GM19468 (cell line): Measurements from ENCODE around the gene LMO4.

Source experiments
- ATAC-seq: cut with Tn5 transposase; IDR thresholded peaks from one replicate; pipeline ENCODE4 v1.9.1; 2021; ENCODE audit warnings: mild to moderate bottlenecking, moderate library complexity, moderate number of reproducible peaks; ENCODE audit not compliant: unreplicated experiment; ENCODE audit errors: extremely low read depth

LMO4 gene

DNA sequence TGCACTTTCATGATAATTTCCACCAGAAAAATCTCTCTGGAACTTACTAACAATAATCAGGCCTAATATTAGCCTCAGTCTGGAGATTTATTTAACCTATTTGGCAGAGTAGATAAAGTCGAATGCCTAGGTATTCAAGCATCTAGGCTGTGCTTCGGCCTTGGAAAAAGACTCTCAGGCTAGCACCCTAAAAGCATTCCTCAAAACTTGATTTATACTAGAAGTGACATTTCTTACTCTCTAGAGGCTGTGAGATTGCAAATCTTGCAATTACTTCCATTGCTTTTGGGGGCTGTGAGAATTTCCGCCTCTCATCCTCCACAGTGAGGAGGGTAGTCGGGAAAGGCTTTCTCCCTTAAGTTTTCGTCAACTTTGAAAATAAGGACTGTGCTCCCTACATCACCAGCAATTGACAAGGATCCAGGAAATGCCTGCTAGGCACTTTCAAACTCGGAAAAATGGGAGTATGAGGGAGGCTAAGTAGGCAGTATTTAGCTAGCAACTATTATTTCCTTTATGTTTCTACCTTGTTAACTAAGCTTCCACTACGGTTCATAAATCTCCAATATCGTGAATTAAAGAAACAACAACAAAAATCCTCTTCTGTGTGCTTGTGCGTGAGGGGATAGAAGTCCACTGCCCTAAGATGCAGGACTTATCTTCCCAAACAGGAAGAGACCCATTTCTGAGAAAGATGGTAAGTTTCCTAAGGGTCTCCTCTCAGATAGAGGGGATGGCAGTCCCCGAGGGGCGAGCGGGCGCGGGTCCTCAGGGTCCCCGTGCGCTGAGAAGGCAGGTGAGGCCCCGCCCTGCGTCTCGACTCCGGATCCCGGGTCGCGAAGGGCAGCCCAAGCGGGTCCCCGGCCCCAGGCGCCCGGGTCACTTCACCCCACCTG, 1.1 kb upstream of the LMO4 start:
- ATAC-seq = no peak

- no peak for ATAC-seq
Measured at GRCh38 chr1:87329051-87329525, 408 bp downstream of the LMO4 start.

DNA sequence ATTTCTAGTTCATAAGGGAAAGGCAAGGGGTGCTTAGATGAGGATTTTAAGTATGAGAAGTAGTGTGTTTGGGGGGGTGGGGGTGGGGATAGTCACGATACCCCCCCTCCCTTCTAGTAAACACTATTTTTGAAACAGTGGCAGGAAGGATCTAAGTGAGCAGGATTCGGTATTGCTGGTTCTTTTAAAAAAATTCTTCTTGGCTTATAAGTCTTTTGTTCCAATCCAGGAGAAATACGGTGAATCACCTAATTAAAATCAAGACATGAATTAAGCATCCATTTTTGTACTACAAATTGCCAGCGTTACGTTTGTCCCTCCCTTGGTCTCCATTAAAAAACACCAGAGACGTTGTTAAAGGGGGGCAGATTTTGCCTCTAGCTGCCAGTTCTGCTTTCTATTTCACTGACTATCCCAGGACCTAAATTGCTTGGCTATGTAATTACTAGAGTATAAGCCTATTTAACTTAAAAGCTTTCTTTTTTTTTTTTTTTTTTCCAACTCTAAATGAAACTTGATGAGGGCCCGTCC, 911 bp downstream of the LMO4 start:
- ATAC-seq = no peak

DNA sequence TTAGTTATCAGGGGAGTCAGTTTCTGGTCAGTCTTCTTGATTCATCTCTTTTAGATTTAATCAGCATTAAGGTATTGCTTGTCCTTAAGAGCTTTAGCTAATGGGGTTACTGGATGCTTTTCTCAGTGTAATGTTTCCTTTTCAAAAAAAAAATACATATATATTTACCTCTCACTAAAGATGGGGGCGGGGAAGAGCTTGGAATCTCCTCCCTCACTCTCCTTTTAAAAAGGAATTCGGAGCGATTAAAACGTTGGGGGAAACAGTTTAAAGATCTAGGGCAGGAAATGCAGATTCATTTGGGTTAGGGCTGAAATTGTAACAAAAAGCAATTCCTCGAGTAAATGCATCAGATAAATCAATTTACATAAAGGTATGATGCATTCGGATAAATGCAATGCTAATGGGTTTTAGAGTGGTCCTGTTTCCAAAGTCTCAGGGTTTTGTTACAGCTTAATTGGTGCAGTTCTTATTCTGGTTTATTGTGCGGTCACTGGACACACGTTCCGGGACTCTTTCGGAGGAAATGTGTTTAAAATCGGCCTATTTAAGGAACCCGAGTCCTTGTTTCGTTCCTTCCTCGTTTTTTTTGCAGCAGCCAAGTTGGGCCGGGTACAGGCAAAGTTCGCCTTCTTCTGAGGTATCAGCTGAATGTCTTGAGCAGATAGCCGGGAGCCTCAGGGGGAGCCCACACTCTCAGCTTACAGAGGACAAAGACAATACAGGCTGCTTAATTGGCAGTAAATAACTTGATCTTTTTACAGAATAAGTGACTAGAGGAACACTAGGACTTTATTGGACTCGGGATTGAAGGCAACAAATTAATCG, 1.6 kb downstream of the LMO4 start:
- ATAC-seq = no peak

GRCh38 chr1:87330885-87331364, 2.2 kb downstream of the LMO4 start:
- ATAC-seq = no peak

DNA sequence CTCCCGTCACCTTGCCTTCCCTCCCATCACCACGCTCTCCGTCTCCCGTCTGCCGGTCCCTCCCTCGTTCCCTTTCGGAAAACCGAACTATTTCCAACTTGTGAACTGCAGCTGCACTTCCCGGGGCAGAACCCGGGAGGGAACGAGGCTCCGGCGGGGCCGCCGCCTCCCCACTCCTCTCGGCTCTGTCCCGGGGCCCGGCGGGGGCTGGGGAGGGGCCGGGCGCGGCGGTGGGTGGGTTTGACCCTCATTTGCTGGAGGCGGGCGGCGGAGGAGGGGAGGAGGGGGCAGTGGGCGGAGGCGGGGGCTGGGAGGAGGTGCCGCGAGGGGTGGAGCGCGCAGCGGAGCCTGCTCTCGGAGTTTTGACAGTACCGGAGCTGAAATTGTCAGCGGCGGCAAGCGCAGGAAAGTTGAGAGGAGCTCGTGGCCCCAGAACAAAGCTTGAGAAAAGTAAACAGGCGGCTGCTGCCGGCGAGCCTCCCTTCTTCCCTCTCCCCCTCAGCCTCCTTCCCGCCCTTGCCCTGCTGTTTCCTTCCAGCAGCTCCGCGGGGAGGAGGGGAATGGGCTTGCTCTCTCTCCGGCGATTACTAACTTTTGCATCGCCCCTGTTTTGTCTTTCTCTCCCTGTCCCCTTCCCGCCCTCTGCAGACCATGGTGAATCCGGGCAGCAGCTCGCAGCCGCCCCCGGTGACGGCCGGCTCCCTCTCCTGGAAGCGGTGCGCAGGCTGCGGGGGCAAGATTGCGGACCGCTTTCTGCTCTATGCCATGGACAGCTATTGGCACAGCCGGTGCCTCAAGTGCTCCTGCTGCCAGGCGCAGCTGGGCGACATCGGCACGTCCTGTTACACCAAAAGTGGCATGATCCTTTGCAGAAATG, 2.9 kb downstream of the LMO4 start:
- ATAC-seq = no peak

GRCh38 chr1:87333692-87334347, 5.1 kb downstream of the LMO4 start:
- no peak for ATAC-seq

DNA sequence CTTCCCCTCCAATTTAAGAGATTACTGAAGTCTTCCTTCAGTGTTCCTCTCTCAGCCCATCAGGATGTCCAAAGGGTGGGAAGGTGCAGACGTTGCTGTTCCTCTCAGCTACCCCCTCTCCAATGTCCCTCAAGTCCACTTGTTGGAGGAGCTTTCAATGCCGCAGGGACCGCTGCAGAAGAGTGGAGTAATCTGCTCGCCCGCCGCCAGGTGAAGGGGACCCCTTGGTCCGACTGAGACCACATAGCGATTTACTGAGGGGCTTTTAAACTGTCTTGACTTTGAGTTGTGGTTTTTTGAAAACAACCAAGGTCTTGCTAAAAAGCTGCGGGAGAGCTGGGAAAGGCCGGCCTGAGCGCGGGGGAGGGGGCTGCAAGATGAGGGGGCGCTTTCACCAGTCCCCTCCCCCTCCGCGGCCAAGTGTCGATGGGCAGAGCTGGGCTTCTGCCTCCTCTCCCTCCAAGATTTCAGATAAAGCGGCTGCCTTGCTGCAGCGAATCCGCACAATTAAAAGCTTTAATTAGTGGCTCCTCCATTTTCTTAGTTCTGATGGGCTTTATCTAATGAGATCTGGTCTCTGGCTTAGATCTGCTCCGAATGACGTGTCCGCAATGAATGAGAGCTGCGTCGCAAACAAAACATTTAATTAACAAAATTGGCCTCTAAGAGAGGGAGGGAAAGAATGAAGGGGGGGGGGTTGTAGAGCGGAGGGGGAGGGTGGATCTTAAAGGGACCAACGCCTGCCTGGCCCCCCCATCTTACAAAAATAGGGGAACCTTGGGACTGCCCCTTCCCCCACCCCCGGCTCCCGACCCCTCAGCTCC, 5.9 kb downstream of the LMO4 start:
- ATAC-seq = no peak

GRCh38 chr1:87335175-87335884, 6.7 kb downstream of the LMO4 start:
- ATAC-seq = no peak

- no peak for ATAC-seq
Measured at GRCh38 chr1:87336623-87337067, 8.0 kb downstream of the LMO4 start.

GRCh38 chr1:87337606-87338005, 8.9 kb downstream of the LMO4 start:
- ATAC-seq = no peak

- ATAC-seq = no peak
Measured at GRCh38 chr1:87338566-87338965, 9.9 kb downstream of the LMO4 start.

DNA sequence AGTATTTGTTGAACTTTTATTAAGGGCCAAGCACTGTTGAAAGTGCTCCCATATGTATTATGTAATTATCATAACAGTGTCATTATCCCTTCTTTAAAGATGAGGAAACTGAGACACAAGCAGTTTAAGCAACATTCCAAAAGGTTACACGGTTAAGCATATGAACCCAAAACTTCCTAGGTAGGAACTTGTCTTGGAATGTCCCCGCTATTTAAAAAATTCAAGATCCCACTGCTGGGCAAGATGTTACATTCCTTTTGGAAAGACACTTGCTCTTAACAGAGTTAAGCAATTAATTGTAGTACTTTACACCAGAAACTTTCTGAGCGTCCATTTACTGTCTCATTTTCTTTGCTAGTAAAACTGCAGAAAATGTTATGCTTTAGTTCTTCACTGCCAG, 15.6 kb downstream of the LMO4 start:
- ATAC-seq = no peak

GRCh38 chr1:87346130-87346814, 17.6 kb downstream of the LMO4 start:
- ATAC-seq = no peak

DNA sequence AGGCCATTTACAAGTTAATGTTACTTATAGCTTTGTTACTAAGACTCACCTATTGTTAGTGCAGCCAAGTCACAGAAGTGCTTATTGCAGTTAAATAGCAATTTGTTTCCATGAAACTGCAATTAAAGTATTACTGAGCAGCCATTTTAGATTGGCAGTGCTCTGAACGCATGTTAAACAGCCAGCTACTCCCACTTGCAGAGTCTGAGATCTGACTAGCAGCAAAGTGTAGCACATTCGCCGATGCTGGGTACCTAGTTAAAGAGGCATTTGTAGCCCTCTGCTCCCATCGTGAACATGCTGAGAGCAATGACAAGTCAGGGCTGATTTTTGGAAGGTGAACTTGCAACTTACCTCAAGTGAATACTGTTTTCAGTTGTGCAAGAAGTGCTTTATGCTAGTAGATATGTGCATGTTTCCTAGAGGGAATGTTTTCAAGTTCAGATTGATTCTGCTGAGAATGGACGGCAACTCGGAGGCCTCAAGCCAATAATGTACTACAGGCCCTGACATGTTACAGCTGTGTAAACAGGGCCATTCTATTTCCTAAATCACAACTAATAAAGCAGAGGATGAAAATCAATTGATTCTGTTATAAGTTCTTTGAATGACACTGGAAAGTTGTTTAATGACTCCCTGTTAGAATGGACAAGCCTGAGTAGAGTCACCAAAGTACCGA, 19.8 kb downstream of the LMO4 start:
- ATAC-seq = no peak

GRCh38 chr1:87349036-87349435, 20.4 kb downstream of the LMO4 start:
- ATAC-seq = no peak

- ATAC-seq = no peak
Measured at GRCh38 chr1:87355894-87356293, 27.2 kb downstream of the LMO4 start.
